ENCODE results near the gene COX7A1.

Gene COX7A1

GRCh38 chr19:36113425-36113824 lies 38.8 kb downstream of the COX7A1 start:
- DNase-seq (ENCODE audit: low read depth in 1 of 2, low spot score in 1 of 2) = no peak

GRCh38 chr19:36112678-36113077 lies 39.6 kb downstream of the COX7A1 start:
- no peak for DNase-seq (ENCODE audit: low read depth in 1 of 2, low spot score in 1 of 2)

- no peak for DNase-seq (ENCODE audit: low read depth in 1 of 2, low spot score in 1 of 2)
Observed at GRCh38 chr19:36111200-36111539, 41.1 kb downstream of the COX7A1 start.

DNA sequence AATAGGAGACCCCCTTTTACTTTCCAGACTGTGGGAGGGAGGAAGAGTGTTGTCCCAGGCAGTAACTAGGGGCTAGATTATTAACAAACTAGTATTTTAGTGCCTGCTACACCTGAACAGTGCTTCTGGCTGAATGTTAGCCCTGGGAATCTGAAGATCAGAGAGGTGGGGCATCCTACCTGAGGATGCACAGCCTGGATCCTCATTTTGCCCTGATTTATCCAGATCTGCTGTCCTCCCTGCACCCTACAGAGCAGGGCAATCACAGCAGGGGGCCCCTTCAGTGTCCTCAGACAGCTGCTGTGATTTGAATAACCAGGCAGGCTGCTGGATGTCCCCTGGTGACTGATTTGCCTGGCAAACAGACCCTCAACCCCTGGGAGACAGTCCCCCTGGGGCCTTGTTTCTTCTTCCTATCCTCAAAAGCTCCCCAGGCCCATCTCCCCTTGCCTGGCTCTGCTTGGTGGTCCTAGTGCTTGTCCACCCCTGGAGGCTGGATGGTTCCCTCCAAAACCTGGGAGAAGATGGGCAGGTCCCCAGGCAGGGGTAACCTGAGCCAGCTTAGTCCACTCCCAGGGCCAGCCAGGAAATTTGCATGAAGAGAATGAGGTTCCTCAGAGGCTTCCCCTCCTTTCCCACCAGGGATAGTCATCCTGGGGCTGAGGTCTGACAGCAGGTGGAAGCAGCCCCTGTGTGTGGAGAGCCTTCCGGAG lies 41.6 kb downstream of the COX7A1 start, which contains the start of gene OVOL3:
TSS of gene OVOL3 (plus strand) at position 657 of the 713 bp plus-strand sequence. CDS start 60 bp downstream, outside the sequence.
- DNase-seq (ENCODE audit: low read depth in 1 of 2, low spot score in 1 of 2) = no peak

DNA sequence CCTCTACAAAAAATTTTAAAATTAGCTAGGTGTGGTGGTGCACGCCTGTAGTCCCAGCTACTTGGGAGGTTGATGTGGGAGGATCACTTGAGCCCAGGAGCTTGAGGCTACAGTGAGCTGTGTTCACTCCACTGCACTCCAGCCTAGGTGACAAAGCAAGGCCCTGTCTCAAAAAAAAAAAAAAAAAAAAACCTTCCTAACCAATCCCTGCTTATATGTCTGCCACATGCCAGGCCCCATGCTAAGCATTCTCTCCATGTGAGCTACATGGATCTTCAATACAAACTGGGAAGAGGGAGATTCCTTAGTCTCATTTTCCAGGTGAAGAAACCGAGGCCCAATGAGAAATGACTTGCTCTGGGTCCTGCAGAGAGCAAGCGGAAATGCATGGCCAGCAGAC lies 43.6 kb downstream of the COX7A1 start:
- no peak for DNase-seq (ENCODE audit: low read depth in 1 of 2, low spot score in 1 of 2)

- no peak for DNase-seq (ENCODE audit: low read depth in 1 of 2, low spot score in 1 of 2)
Observed at GRCh38 chr19:36106991-36107390, 45.3 kb downstream of the COX7A1 start.

DNA sequence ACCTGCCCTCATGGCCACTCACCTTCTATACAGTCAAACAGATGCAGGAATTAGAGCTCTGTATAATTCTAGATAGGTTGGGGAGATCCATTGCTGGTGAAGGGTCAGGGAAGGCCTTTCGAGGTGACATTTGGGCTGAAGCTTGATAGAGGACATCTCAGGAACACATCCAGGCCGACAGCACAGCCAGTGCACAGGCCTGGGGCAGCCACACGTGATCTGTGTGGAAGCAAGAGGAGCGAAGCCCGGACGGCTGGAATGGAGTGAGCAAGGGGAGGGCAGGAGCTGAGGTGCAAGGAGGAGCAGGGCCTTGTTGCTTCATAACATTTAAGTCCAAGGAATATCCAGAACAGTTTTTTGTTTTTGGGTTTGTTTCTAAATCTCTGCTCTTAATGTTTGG lies 45.8 kb downstream of the COX7A1 start:
- no peak for DNase-seq (ENCODE audit: low read depth in 1 of 2, low spot score in 1 of 2)

DNA sequence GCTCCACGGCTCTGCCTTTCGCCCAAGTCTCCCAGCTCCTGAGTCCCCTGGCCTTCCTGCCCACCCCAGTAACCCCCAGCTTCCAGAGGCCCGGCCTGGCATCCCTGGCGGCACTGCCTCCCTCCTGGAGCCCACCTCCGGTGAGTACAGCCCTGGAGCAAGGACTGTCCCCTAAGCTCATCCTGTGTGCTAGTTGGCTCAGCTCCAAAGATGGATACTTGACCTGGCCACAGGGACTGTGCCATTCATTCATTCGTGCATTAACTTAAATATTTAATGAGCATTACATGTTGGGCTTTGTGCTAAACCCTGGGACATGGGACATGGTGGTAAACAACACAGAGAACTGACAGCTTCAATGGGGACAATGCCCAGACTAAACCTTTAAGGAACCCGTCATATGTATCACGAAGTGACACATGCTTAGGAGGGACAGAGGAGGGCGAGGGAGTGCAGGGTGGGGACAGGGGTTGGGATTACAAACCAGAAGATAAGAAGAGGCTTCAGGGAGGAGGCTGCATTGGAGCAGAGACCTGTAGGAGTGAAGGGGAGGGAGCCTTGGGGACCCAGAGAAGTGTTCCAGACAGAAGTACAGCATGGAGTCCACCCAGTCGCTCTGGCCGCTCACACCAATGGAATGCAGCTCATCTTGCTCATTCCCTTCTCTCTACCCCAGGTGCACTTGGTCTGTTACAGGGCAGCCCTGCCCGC lies 48.2 kb downstream of the COX7A1 start:
- DNase-seq (ENCODE audit: low read depth in 1 of 2, low spot score in 1 of 2) = no peak

- no peak for DNase-seq (ENCODE audit: low read depth in 1 of 2, low spot score in 1 of 2)
Observed at GRCh38 chr19:36103040-36103626, 49.1 kb downstream of the COX7A1 start.

GRCh38 chr19:36101550-36102327 lies 50.5 kb downstream of the COX7A1 start:
- DNase-seq (ENCODE audit: low read depth in 1 of 2, low spot score in 1 of 2) = no peak
